ENCODE measurements around the gene PBX3.

DNA sequence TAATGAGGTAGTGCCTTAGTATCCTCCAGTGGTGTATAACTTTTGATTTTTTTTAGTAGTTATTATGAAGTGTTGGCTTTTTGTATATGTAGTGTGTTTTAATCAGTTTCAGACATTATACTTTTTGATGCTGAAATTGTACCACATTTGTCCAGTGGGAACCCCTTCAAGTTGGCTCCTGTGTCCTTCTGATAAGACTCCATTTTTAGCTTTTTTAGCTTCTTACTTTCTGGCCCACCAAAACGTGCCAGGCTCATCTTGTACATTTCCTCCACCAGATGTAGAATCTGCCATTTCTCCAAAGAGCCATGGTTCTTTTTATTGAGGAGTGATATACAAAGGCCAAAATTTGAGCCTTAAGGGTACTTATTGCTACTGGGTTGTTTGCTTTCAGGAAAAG is 84.4 kb downstream of the PBX3 start:
- TF ChIP-seq, protein P1, sequence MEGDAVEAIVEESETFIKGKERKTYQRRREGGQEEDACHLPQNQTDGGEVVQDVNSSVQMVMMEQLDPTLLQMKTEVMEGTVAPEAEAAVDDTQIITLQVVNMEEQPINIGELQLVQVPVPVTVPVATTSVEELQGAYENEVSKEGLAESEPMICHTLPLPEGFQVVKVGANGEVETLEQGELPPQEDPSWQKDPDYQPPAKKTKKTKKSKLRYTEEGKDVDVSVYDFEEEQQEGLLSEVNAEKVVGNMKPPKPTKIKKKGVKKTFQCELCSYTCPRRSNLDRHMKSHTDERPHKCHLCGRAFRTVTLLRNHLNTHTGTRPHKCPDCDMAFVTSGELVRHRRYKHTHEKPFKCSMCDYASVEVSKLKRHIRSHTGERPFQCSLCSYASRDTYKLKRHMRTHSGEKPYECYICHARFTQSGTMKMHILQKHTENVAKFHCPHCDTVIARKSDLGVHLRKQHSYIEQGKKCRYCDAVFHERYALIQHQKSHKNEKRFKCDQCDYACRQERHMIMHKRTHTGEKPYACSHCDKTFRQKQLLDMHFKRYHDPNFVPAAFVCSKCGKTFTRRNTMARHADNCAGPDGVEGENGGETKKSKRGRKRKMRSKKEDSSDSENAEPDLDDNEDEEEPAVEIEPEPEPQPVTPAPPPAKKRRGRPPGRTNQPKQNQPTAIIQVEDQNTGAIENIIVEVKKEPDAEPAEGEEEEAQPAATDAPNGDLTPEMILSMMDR (conservative IDR thresholded peaks at IDR 0.05 in 1 of 2, IDR thresholded peaks at IDR 0.05 in 1 of 2; ENCODE audit: extremely low read depth in 1 of 2, insufficient read depth in 1 of 2, low read depth in 1 of 2, low read length in 2 of 2), result no peak
- TF ChIP-seq EZH2 (IDR thresholded peaks at IDR 0.05; ENCODE audit: borderline replicate concordance, low read length), result no peak
